HG03097 (cell line): Measurements from ENCODE around the gene GYPC.
"Not testable (repeated sequence)": the region's sequence is repeated elsewhere in the genome, so short reads cannot be mapped to it uniquely, and the experiment has no call there.

ENCODE experiments used
- ATAC-seq: cut with Tn5 transposase; IDR thresholded peaks from one replicate; pipeline ENCODE4 v1.9.1; 2021; ENCODE audit not compliant: unreplicated experiment, low FRiP score

The GYPC gene

GRCh38 chr2:126664639-126665038 lies 8.7 kb downstream of the GYPC start:
- peak; percentile 12 for ATAC-seq

GRCh38 chr2:126665483-126665882 lies 9.5 kb downstream of the GYPC start:
- no peak for ATAC-seq

GRCh38 chr2:126668254-126668653 lies 12.3 kb downstream of the GYPC start:
- no peak for ATAC-seq

GRCh38 chr2:126669772-126670171 lies 13.8 kb downstream of the GYPC start:
- ATAC-seq, result no peak

GRCh38 chr2:126671488-126671887 lies 15.5 kb downstream of the GYPC start:
- no peak for ATAC-seq

GRCh38 chr2:126672980-126673605 lies 17.1 kb downstream of the GYPC start:
- no peak for ATAC-seq

- no peak for ATAC-seq
These were observed 18.3 kb downstream of the GYPC start for GRCh38 chr2:126674075-126674744.

GRCh38 chr2:126675637-126676036 lies 19.7 kb downstream of the GYPC start:
- no peak for ATAC-seq

- ATAC-seq, result no peak
These were observed 20.5 kb downstream of the GYPC start for GRCh38 chr2:126676221-126677175.

- no peak for ATAC-seq
These were observed 21.2 kb downstream of the GYPC start for GRCh38 chr2:126677176-126677538.

GRCh38 chr2:126678269-126679065 lies 22.5 kb downstream of the GYPC start:
- no peak for ATAC-seq

GRCh38 chr2:126679094-126679713 lies 23.2 kb downstream of the GYPC start:
- ATAC-seq, result no peak

- ATAC-seq, result no peak
These were observed 25.5 kb downstream of the GYPC start for GRCh38 chr2:126681505-126681904.

- no peak for ATAC-seq
These were observed 29.7 kb downstream of the GYPC start for GRCh38 chr2:126685629-126686028.

GRCh38 chr2:126686286-126686685 lies 30.3 kb downstream of the GYPC start:
- no peak for ATAC-seq

- ATAC-seq, result no peak
These were observed 31.0 kb downstream of the GYPC start for GRCh38 chr2:126686841-126687485.

- ATAC-seq, result no peak
These were observed 31.5 kb downstream of the GYPC start for GRCh38 chr2:126687503-126687902.

GRCh38 chr2:126688594-126688993 lies 32.6 kb downstream of the GYPC start:
- ATAC-seq, result not testable (repeated sequence)

GRCh38 chr2:126692241-126692640 lies 36.3 kb downstream of the GYPC start:
- not testable (repeated sequence) for ATAC-seq
